Cardiac septum (tissue), 1 donor: ENCODE measurements around the gene GTF3C1. TPM values are rescaled to one million over a fixed set of nuclear protein-coding genes. Genes with fewer than 3 reads are reported as not detected.

ENCODE experiments used
- DNase-seq: peaks from one replicate; pipeline ENCODE4 v3.0.0-alpha.2; 2020; ENCODE audit warnings: low spot score
- intact Hi-C: fragments of 100-400 bp; cut with DNase I; formaldehyde crosslinking; loops from one replicate; pipeline ENCODE4 v1.14.0; 2022
- total RNA-seq: library from RNA; stranded (reverse); fragmentation: NEBNext Ultra II Directional; extraction: Animal tissue kit (Norgen Biotek cat#: 25700); gene quantifications from one replicate; pipeline ENCODE4 v1.2.1, GENCODE V29; 2021
- donor health status: DM: no; HTN: no; CAD: no.

GTF3C1 gene
- total RNA-seq, 1 donor from 2014 or later = 66.3 TPM

DNA sequence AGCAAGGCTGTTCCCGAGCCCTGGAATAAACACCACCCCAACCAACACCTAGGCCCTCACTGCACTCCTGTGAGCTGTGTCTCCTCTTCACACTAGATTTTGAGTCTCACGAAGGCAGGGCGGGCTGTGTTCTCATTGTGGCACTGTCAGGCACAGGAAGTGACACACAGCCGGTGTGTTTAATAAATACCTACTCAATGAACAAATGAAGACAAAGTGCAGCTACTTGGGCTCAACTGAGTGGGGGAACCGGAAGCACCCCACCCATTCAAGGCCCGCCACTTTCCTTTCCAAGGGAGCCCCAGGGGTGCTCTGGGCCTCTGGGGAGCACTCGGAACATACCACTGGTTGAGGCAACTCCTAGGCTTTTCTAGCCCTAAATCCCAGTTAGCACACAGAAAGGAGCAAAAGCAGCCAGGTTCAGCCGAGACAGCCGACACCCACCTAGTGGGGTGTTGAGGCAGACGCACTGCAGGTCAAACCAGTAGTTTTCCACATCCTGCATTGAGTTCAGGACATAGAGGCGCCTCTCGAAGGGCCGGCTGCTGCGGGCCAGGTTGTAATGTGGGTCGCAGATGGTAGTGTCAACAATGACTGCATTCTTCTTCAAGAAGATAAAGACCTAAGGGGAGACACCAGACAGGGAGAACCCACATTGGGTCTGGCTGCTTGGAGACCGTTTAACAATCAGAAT is 57.7 kb downstream of the GTF3C1 start:
- DNase-seq = no peak
- intact Hi-C loops = no loop called here

- intact Hi-C loops = no loop called here
- no peak for DNase-seq
Measured at GRCh38 chr16:27489906-27490305, 59.8 kb downstream of the GTF3C1 start.

DNA sequence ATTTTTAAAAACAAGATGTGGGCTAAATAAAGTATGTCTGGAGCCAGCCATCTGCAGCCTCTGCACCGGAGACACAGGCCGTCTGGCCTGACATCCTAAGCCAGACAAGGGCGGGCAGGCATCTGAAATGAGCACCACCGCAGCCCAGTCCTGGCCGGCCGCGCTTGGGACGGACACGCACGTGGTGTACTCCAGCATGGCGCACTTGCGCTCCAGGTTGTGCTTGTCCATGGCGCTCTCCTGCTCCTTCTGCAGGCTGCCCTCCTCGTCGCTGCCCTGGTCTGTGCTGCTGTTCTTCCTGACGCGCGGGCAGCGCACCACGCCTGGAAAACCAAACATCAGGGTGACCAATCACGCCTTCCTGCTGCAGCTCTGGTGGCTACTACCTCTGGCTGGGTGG is 60.3 kb downstream of the GTF3C1 start:
- DNase-seq = no peak
- intact Hi-C loops = no loop called here

DNA sequence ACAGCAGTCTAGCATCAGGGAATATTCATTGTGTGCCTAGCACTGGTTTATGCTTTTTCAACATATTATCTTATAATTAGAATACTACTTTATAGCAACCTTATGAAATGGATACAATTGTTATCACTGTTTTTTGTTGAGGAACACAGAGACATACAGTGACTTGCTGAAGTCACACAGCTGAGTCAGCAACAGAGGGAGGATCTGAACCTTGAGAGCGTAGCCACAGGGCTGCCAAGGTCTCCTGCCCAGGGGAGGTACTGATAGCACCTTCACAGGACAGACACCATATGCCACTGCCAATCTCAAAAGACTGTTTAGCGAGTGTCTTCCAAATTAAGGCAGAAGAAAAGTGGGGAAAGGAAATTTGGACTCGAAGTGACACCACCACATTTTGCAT is 63.0 kb downstream of the GTF3C1 start:
- intact Hi-C loops = no loop called here
- DNase-seq = no peak

GRCh38 chr16:27486344-27486743 is 63.4 kb downstream of the GTF3C1 start:
- intact Hi-C loops = no loop called here
- DNase-seq = no peak

- no peak for DNase-seq
- intact Hi-C loops = no loop called here
Measured at GRCh38 chr16:27485811-27486210, 63.9 kb downstream of the GTF3C1 start.

- no peak for DNase-seq
- intact Hi-C loops = no loop called here
Measured at GRCh38 chr16:27485126-27485525, 64.6 kb downstream of the GTF3C1 start.

DNA sequence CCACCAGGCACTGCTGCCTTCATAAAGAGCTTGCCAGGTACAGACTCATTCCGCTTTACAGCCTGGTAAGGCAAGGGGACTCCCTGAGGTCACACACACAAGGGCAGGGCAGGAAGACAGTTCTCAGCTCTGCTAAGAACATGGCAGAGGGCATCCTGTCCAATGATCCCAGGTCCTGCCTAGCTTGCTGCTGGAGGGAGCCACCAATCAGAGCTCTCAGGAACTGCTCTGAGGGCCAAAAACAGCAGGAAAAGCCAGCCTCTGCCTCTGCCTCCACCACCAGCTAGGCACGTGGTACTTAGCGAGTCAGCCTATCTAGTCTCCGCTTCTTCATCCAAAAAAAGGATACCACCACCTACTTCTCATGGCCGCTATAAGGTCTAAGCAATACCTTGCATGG is 66.1 kb downstream of the GTF3C1 start:
- intact Hi-C loops = no loop called here
- DNase-seq = no peak

DNA sequence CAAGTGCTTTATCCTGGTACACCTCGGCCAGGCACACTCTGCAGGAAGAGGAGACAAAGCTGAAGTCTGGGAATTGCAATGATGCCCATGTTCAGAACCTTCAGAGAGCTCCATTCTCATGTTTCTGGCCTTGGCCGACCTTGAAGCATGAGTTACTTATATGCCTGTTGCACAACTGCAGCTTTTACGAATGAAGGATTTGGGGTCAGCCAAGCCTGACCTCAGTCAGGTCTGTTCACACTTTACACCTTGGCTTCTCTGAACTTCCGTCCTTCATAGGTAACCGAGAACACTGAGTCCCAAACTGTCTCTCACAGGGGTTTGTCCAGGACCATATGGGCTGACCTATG is 66.7 kb downstream of the GTF3C1 start:
- no peak for DNase-seq
- intact Hi-C loops = no loop called here

DNA sequence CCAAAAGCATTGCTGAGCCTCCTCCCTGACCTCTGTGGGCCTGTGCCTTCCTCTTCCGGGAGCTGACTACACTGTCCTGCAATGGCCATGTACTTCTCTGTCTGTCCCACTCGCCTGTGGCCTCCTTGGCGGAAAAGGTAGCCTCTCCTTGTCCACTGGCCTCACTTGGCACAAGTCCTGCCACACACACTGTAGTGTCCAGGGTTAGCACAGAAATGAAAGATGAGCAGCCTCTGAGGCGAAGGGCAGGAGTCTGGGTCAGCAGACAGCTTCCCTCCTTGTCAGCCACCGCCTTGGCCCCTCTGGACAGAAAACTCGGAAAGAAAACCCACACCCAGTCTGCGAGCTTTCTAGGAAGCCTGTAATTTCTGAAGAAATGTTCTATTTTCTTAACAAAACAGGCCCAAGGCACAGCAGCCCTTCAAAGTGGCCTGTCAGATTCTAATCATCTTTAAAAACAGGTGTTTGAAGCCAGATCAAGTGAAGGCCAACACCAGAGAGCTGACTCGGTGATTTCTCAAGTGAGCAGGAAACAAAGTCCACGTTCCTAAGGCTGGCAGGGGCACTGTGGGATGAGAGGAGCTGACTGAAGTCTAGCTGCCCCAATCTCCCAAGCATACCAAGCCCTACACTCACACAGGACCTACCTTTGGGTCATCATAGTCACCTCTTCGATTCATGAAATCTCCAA is 67.2 kb downstream of the GTF3C1 start:
- intact Hi-C loops = no loop called here

GRCh38 chr16:27481282-27481934 is 68.3 kb downstream of the GTF3C1 start:
- intact Hi-C loops = no loop called here

More for the DNA sequence above, 67.2 kb downstream of the GTF3C1 start:
- no peak for DNase-seq

DNA sequence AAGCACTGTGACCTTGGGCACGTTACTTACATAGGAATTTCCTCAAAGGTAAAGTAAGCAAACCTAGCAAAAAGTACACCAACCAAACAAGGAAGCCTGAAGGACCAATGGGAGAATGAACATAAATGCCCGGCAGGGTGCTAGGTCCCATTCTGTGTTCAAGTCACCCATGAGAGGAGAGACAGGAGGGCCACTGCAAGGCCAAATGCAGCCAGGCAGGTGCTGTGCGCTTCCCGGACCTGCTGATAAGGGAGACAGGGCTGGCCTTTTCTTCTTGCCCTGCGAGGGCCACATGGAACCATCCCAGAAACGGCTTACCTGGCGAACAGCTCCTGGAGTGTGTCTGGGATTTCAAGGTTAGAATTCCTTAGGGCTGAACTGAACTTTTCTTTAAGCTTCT is 69.0 kb downstream of the GTF3C1 start:
- intact Hi-C loops = no loop called here
- no peak for DNase-seq

More at GRCh38 chr16:27481282-27481934, 68.3 kb downstream of the GTF3C1 start:
- no peak for DNase-seq

GRCh38 chr16:27476240-27476639 is 73.5 kb downstream of the GTF3C1 start:
- intact Hi-C loops = no loop called here
- no peak for DNase-seq

DNA sequence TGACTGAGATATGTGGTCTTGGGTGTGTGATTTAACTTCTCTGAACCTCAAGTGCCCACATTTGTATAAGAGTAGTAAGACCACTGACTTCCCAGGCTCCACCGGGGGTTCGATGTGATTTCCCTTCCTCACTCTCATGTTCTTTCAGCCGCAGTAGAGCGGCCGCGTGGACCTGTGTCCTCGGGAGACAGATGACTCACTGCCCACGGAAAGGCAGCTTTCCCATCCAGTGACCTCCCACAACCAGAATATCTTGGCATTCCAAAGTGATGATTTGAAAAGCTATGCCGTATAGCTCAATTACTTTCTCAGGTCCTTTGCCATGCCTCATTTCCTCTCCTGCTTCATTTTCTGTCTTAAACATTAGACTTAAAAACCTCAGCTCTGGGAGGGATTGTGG is 74.2 kb downstream of the GTF3C1 start:
- no peak for DNase-seq
- intact Hi-C loops = no loop called here

DNA sequence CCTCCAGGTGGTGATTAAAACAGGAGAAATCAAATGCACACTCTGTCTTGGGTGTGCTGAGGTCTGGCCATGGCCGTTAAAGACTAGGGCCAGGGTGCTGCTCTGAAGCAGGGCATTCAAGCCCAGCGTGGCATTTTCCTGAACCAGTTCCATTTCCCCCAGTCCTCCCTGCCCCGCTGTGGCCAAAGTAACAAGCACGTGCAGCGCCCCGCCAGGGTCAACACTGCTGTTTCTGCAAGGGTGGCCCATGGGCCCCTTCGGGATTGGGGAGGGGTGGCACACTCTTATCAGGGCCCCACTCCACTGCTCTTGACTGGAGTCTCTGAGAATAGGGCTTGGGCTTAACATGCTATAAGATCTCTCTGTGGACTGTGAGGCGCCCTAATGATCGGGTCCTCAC is 74.8 kb downstream of the GTF3C1 start:
- DNase-seq = no peak
- intact Hi-C loops = no loop called here

- intact Hi-C loops = no loop called here
- no peak for DNase-seq
Measured at GRCh38 chr16:27474041-27474440, 75.7 kb downstream of the GTF3C1 start.

GRCh38 chr16:27473101-27473900 is 76.4 kb downstream of the GTF3C1 start:
- intact Hi-C loops = no loop called here
- DNase-seq = no peak

DNA sequence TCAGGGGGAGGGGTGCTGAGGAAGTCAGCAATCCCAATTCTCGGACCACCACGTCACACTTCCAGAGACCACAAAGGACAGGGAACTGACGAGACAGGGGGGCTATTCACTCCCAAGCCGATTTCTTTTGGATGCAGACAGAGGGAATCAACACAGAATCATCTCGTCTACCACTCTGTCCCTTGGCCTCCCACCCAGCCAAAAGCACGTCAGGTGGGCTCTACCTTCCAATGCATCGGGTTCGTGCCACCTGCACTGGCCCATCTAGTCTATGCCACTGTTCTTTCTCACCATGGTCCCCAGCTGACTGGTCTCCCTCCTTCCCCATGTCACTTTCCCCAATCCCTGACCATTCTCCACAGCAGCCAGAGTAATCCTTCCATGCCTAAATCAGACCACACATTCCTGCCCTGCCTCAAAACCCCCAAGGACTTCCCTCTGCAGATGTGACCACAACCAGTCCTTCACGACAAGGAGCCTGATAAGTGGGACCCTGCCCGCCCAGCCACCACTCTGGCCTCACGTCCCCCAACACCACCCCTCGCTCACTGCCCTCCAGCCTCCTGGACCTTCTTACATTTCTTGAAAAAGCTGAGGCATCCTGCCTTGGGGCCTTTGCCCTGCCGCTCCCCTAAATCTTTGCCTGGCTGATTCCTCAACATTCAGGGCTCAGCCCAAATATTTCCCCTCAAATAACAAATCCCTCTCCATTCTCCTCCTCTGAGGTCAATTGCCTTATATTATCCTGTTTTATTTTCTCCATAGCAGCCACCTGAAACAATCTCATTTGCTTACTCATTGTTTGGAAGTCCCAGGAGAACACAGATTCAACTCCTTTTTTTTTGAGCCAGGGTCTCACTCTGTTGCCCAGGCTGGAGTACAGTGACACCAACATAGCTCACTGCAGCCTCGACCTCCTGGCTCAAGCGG is 77.4 kb downstream of the GTF3C1 start:
- intact Hi-C loops = no loop called here
- DNase-seq = no peak

DNA sequence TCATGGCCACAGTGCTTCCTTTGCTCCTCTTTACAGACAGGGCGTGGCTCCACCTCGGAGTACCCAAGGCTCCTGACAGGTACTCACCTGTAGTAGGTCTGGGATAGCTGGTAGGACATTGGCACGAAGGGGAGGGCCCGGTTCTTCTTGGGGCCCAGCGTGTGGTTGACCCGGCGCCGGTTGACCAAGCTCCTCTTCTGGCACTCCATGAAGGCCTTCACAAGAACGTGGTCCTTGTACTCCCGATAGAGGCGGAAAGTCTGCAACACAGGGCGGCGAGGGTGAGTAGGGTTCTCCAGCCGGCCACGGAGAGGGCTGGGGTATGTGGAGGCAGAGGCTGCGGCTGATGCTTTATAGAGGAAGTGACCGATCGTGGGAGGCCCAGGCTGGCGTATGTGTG is 78.1 kb downstream of the GTF3C1 start:
- no peak for DNase-seq
- intact Hi-C loops = no loop called here
